Esophagus muscularis mucosa (tissue), 3 donors: ENCODE measurements around the gene TRIM56.

Experiments
- CTCF ChIP-seq, 3 experiments: fragments of 200-600 bp in 2 of 3; fragments of 450-650 bp in 1 of 3; sonication (generic) in 2 of 3; IDR thresholded peaks; one replicate each; pipeline ENCODE4 v1.5.1; 2017 to 2019; ENCODE audit warnings: antibody characterized with exemption in 3 of 3, mild to moderate bottlenecking in 2 of 3, moderate library complexity in 1 of 3
- POLR2A ChIP-seq: fragments of 450-650 bp; IDR thresholded peaks from one replicate; pipeline ENCODE4 v1.6.1; 2017; ENCODE audit warnings: antibody characterized with exemption, moderate library complexity, mild to moderate bottlenecking, low read depth
- POLR2AphosphoS5 ChIP-seq, 2 donors: sonication (generic); formaldehyde crosslinking; IDR thresholded peaks; one replicate each; pipeline ENCODE4 v1.6.1; 2017; ENCODE audit warnings: antibody characterized with exemption in 2 of 2

- no peak for TF ChIP-seq CTCF (IDR thresholded peaks at IDR 0.05)
- TF ChIP-seq POLR2A: no peak
- TF ChIP-seq POLR2AphosphoS5 (IDR thresholded peaks at IDR 0.05): no peak
Observed at GRCh38 chr7:101100858-101101847, 15.9 kb downstream of the TRIM56 start.
